ENCODE data around the gene SIN3A. TPM values are rescaled to one million over a fixed set of nuclear protein-coding genes. Genes with fewer than 3 reads are reported as not detected.
"Not testable (repeated sequence)": the region's sequence is repeated elsewhere in the genome, so short reads cannot be mapped to it uniquely, and the experiment has no call there.

Gene SIN3A
- total RNA-seq, 1 donor from 2014 or later = 56.0 TPM

- H3K9me3 ChIP-seq = no peaks in the 10 kb centered on the region
- H3K27me3 ChIP-seq = no peaks in the 10 kb centered on the region
- H3K27ac ChIP-seq = no peak overlapping the region
- no peak for DNase-seq
- peaks cover 12% of the 10 kb centered on the region for H3K36me3 ChIP-seq
- H3K4me1 ChIP-seq = peaks cover 20% of the 10 kb centered on the region
- intact Hi-C loops (cut with DNase I) = no loop called here
- H3K4me3 ChIP-seq = no peak overlapping the region
- no peak for ATAC-seq
- no peak for TF ChIP-seq CTCF (IDR thresholded peaks at IDR 0.05)
Measured at GRCh38 chr15:75350601-75351361, 100.7 kb downstream of the SIN3A start.

DNA sequence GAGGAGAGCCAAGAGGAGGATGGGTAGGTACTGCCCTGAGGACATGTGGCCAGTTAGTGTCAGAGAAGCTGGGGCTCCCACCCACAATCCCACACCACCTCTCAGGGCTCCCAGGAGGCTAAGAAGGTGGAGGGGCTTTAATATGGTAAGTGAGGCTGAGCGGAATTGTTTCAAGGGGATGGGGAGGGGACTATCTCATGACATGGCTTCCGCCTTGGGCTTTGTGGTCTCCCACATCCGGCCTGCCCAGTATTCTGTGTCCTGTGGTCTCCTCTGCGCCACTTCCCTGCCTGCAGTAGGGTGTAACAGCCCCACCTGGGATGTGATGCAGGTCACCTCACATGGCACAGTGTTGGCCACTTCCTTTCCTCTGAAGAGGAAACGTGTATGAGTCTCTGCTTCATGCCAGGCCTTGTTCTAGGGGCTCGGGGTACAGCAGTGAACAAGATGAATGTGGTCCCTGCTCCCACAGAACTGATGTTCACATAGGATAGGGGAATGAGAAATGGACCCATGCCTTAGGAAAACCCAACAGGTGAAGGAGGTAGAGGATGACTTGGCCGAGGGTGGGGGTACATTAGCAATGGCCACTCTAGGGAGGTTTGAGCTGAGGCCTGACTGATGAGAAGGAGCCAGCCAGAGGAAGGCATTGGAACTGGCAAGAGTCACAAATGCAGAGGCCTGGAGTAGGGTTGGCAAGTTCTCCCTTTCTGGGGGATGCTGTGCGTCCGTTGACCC, 101.5 kb downstream of the SIN3A start:
- no peak for TF ChIP-seq CTCF (IDR thresholded peaks at IDR 0.05)
- H3K9me3 ChIP-seq = no peaks in the 10 kb centered on the region
- DNase-seq (peak; percentile 38), ATAC-seq (peak; percentile 23)
- intact Hi-C loops (cut with DNase I) = no loop called here
- no peak overlapping the region for H3K27ac ChIP-seq
- no peaks in the 10 kb centered on the region for H3K27me3 ChIP-seq
- H3K4me1 ChIP-seq = peaks cover 20% of the 10 kb centered on the region
- H3K36me3 ChIP-seq = peaks cover 4% of the 10 kb centered on the region
- H3K4me3 ChIP-seq = no peak overlapping the region

GRCh38 chr15:75349351-75349669, 102.2 kb downstream of the SIN3A start:
- H3K36me3 ChIP-seq; H3K9me3 ChIP-seq; H3K4me3 ChIP-seq; H3K27ac ChIP-seq; H3K27me3 ChIP-seq; DNase-seq; intact Hi-C loops (cut with DNase I); ATAC-seq: not testable (repeated sequence)
- peaks cover 20% of the 10 kb centered on the region for H3K4me1 ChIP-seq

- H3K4me1 ChIP-seq = peaks cover 20% of the 10 kb centered on the region
- intact Hi-C loops (cut with DNase I) = no loop called here
- H3K27me3 ChIP-seq = no peaks in the 10 kb centered on the region
- peak overlapping the region; percentile 97 for H3K4me3 ChIP-seq
- DNase-seq (peak; percentile 70), ATAC-seq (peak; percentile 5)
- no peaks in the 10 kb centered on the region for H3K9me3 ChIP-seq
- H3K27ac ChIP-seq = peak overlapping the region; percentile 84
- TF ChIP-seq CTCF (IDR thresholded peaks at IDR 0.05) = no peak
- H3K36me3 ChIP-seq = no peaks in the 10 kb centered on the region
Measured at GRCh38 chr15:75348562-75349350, 102.7 kb downstream of the SIN3A start.

DNA sequence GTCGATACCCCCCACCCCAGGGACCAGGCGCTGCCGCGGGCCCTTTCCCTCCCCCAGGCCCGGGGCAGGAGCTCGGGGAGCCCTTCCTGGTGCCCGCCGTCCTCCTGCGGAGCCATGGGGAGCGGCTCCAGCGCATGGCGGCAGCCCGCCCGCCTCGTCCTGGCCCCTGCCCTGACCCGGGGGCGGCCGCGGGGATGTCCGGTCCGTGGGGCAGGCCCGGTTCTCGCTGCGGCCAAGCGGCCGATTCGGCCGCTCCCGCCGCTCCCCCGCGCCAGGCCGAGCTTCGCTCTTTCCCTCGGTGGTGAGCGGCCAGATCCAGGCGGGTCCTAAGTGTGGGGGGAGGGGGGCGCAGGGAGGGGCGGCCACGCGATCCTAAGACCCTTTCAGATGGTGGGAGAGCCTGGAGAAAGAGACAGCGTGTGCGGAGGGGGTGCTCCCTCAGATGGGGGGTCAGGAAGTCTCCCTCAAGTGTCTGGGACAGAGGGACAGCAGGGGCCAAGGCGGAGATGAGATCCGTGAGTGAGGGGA, 103.4 kb downstream of the SIN3A start:
- Histone ChIP-seq H3K9me3 (no peaks in the 10 kb centered on the region), H3K4me1 (peaks cover 20% of the 10 kb centered on the region), H3K36me3 (no peaks in the 10 kb centered on the region), H3K27me3 (no peaks in the 10 kb centered on the region), H3K4me3 (peak overlapping the region; percentile 97), H3K27ac (peak overlapping the region; percentile 84)
- intact Hi-C loops (cut with DNase I) = no loop called here
- TF ChIP-seq CTCF (IDR thresholded peaks at IDR 0.05) = no peak
- ATAC-seq (peak; percentile 48), DNase-seq (peak; percentile 73)
